Measurements from ENCODE around the gene NOL4L.

The NOL4L gene

DNA sequence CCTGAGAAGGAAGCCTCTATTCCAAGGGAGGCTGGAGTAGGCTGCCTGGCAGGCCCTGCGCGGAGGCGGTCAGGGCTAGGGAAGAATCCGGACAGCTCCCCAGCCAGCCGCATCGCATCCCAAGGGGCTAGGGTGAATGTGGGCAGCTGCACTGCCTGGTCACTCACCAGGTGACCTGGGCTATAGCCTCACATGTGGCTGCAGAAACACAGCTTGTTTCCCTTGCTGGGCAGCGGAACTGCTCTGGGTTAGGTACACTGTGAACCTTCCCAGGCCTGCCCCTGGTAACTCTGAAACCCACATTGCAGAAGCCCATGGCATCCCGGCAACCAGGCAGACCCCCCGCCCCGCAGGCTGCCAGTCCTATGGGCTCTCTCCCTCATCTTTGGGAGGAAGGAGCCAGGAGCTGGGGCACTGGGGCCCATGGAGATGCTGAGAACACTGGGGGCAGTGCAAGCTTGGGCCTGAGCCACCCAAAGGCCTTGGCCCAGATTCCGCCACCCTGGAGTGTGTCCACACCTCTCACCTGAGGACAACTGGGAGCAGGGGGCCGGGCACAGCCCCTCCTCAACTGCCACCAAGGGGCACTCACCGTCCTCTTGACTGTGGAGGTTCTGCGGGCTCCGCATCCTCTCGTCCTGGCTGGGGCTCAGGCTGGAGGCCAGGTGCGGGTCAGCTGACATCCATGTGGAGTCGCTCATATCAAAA is 111.0 kb downstream of the NOL4L start:
- TF ChIP-seq, protein P1, sequence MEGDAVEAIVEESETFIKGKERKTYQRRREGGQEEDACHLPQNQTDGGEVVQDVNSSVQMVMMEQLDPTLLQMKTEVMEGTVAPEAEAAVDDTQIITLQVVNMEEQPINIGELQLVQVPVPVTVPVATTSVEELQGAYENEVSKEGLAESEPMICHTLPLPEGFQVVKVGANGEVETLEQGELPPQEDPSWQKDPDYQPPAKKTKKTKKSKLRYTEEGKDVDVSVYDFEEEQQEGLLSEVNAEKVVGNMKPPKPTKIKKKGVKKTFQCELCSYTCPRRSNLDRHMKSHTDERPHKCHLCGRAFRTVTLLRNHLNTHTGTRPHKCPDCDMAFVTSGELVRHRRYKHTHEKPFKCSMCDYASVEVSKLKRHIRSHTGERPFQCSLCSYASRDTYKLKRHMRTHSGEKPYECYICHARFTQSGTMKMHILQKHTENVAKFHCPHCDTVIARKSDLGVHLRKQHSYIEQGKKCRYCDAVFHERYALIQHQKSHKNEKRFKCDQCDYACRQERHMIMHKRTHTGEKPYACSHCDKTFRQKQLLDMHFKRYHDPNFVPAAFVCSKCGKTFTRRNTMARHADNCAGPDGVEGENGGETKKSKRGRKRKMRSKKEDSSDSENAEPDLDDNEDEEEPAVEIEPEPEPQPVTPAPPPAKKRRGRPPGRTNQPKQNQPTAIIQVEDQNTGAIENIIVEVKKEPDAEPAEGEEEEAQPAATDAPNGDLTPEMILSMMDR (IDR thresholded peaks at IDR 0.05; ENCODE audit: insufficient read depth, low read length), result no peak
- TF ChIP-seq GABPA (IDR thresholded peaks at IDR 0.05; ENCODE audit: low read depth) (no peak), POLR2AphosphoS5 (IDR thresholded peaks at IDR 0.05; ENCODE audit: low read depth) (no peak), SPI1 (IDR thresholded peaks at IDR 0.05; ENCODE audit: borderline replicate concordance, low read depth) (no peak)
- TF ChIP-seq, protein P2, sequence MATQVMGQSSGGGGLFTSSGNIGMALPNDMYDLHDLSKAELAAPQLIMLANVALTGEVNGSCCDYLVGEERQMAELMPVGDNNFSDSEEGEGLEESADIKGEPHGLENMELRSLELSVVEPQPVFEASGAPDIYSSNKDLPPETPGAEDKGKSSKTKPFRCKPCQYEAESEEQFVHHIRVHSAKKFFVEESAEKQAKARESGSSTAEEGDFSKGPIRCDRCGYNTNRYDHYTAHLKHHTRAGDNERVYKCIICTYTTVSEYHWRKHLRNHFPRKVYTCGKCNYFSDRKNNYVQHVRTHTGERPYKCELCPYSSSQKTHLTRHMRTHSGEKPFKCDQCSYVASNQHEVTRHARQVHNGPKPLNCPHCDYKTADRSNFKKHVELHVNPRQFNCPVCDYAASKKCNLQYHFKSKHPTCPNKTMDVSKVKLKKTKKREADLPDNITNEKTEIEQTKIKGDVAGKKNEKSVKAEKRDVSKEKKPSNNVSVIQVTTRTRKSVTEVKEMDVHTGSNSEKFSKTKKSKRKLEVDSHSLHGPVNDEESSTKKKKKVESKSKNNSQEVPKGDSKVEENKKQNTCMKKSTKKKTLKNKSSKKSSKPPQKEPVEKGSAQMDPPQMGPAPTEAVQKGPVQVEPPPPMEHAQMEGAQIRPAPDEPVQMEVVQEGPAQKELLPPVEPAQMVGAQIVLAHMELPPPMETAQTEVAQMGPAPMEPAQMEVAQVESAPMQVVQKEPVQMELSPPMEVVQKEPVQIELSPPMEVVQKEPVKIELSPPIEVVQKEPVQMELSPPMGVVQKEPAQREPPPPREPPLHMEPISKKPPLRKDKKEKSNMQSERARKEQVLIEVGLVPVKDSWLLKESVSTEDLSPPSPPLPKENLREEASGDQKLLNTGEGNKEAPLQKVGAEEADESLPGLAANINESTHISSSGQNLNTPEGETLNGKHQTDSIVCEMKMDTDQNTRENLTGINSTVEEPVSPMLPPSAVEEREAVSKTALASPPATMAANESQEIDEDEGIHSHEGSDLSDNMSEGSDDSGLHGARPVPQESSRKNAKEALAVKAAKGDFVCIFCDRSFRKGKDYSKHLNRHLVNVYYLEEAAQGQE (IDR thresholded peaks at IDR 0.05; ENCODE audit: insufficient replicate concordance, low read depth), result no peak
- H3K27ac ChIP-seq (replicated peaks), result no peak overlapping the region
- no peak overlapping the region for H3K4me3 ChIP-seq (replicated peaks; ENCODE audit: insufficient read depth, low read length)
- H3K27me3 ChIP-seq (ENCODE audit: insufficient read depth, poor library complexity, severe bottlenecking), result no peaks in the 10 kb centered on the region
- DNase-seq (ENCODE audit: low read depth in 1 of 2, low spot score in 1 of 2), result no peak

DNA sequence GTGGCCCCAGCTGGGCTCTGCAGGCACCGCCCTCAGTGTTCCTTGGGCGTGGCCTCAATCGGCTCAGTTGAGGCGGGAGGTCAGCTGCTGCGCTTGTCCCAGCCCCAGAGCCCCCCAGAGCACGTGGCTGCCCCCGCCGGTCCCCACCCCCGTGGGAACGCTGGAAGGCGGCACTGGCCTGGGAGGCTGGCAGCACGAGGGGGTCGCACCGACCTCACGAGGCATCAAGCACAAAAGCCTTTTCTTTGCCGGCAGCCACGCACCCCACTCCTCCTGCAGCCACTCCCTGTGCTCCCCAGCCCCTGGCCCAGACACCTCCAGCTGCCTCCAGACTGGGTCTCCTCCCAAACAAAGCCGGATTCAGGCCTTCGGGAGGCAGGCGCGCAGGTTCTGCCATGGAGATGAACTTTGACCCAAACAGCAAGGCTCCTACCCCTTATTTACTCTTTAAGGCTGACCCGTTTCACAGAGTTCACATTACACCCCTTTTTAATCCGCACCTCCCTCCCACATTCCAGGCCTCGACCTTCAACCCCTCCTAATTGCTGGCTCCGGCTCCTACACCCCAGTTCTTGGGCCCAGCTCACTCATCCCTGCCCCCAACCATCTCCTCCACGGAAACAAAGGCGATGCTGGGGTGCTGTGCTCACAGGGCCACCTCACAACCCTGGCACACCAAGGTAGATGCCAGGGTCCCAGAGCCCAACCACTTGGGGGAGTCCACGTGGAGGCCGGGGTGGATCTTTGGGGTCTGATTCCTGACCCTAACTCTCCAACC is 111.7 kb downstream of the NOL4L start:
- TF ChIP-seq, protein P1 (IDR thresholded peaks at IDR 0.05; ENCODE audit: insufficient read depth, low read length), result no peak
- TF ChIP-seq POLR2AphosphoS5 (IDR thresholded peaks at IDR 0.05; ENCODE audit: low read depth) (no peak), SPI1 (IDR thresholded peaks at IDR 0.05; ENCODE audit: borderline replicate concordance, low read depth) (no peak), GABPA (IDR thresholded peaks at IDR 0.05; ENCODE audit: low read depth) (no peak)
- TF ChIP-seq, protein P2 (IDR thresholded peaks at IDR 0.05; ENCODE audit: insufficient replicate concordance, low read depth), result no peak
- no peak for DNase-seq (ENCODE audit: low read depth in 1 of 2, low spot score in 1 of 2)
- Histone ChIP-seq H3K27me3 (ENCODE audit: insufficient read depth, poor library complexity, severe bottlenecking) (no peaks in the 10 kb centered on the region), H3K27ac (replicated peaks) (no peak overlapping the region), H3K4me3 (replicated peaks; ENCODE audit: insufficient read depth, low read length) (no peak overlapping the region)

DNA sequence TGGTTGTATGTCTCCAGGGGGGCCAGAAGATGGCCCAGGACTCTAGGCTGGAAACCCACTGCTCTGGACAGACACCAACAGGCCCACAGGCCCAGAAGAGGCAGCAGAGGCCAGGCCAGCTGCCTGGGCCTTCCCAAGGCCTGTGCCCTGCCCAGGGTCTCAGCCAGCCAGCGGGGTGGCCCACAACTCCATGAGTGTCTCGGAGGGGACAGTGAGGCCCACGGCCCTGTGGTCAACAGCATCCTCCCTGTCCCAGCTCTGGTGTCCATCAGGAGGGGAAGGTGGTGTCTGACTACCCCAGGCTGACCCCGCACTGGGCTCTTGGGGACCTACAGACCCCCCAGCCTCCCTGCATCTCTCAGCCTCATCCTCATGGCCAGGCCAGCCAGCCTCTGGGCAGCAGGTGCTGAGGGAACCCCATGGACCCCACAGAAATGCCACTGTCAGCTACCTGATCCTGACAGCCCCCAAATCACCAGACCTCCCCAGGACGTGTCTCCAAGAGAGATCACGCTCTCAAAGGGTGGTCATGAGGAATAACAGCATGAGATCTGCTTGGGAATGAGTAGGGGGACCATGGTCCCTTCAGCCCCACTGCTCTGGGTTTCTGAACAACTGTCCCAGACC is 112.4 kb downstream of the NOL4L start:
- H3K27me3 ChIP-seq (ENCODE audit: insufficient read depth, poor library complexity, severe bottlenecking), result no peaks in the 10 kb centered on the region
- H3K4me3 ChIP-seq (replicated peaks; ENCODE audit: insufficient read depth, low read length), result no peak overlapping the region
- TF ChIP-seq, protein P1 (IDR thresholded peaks at IDR 0.05; ENCODE audit: insufficient read depth, low read length), result no peak
- TF ChIP-seq, protein P2 (IDR thresholded peaks at IDR 0.05; ENCODE audit: insufficient replicate concordance, low read depth), result no peak
- TF ChIP-seq POLR2AphosphoS5 (IDR thresholded peaks at IDR 0.05; ENCODE audit: low read depth) (no peak), GABPA (IDR thresholded peaks at IDR 0.05; ENCODE audit: low read depth) (no peak)
- no peak for DNase-seq (ENCODE audit: low read depth in 1 of 2, low spot score in 1 of 2)
- no peak overlapping the region for H3K27ac ChIP-seq (replicated peaks)

Data from HL-60 (cell line).